ENCODE results near the gene TBX10.
"Not testable (repeated sequence)": the region's sequence is repeated elsewhere in the genome, so short reads cannot be mapped to it uniquely, and the experiment has no call there.

Gene TBX10

GRCh38 chr11:67646535-67647336 lies 7.2 kb upstream of the TBX10 start:
- H3K27ac ChIP-seq = no peak overlapping the region
- DNase-seq (ENCODE audit: low read depth, low spot score) = no peak

- no peak overlapping the region for H3K27ac ChIP-seq
- DNase-seq (ENCODE audit: low read depth, low spot score) = no peak
Observed at GRCh38 chr11:67645521-67646461, 6.2 kb upstream of the TBX10 start.

- no peak overlapping the region for H3K27ac ChIP-seq
Observed at GRCh38 chr11:67644472-67645418, 5.2 kb upstream of the TBX10 start.

DNA sequence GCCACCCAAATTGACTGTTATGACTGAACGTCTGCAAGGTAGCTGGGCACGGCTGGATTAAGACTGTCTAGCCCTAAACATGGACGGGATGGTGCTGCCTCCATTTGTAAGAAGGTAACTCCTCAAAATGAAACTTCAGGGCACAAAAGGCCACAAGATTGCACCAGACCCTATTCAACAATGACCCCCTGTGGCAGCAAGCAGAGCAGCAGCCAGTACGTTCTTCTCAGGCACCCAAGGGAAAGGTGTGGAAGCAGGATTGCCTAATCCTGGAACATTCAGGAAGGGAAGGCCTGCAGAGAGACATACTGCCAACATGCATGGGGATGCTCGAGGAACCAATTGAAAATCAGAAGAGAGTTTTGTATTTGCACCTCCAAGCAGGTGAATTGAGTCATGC lies 4.5 kb upstream of the TBX10 start:
- no peak overlapping the region for H3K27ac ChIP-seq
- no peak for DNase-seq (ENCODE audit: low read depth, low spot score)

More at GRCh38 chr11:67644472-67645418, 5.2 kb upstream of the TBX10 start:
- no peak for DNase-seq (ENCODE audit: low read depth, low spot score)

GRCh38 chr11:67642173-67643120 lies 2.9 kb upstream of the TBX10 start:
- no peak overlapping the region for H3K27ac ChIP-seq
- no peak for DNase-seq (ENCODE audit: low read depth, low spot score)

- no peak overlapping the region for H3K27ac ChIP-seq
- no peak for DNase-seq (ENCODE audit: low read depth, low spot score)
Observed at GRCh38 chr11:67641338-67642172, 2.0 kb upstream of the TBX10 start.

GRCh38 chr11:67640758-67641337 lies 1.3 kb upstream of the TBX10 start:
- H3K27ac ChIP-seq = no peak overlapping the region
- DNase-seq (ENCODE audit: low read depth, low spot score) = no peak

- no peak overlapping the region for H3K27ac ChIP-seq
- no peak for DNase-seq (ENCODE audit: low read depth, low spot score)
Observed at GRCh38 chr11:67640021-67640757, 626 bp upstream of the TBX10 start.

GRCh38 chr11:67638535-67639437 lies 777 bp downstream of the TBX10 start:
- DNase-seq (ENCODE audit: low read depth, low spot score) = no peak
- H3K27ac ChIP-seq = no peak overlapping the region

DNA sequence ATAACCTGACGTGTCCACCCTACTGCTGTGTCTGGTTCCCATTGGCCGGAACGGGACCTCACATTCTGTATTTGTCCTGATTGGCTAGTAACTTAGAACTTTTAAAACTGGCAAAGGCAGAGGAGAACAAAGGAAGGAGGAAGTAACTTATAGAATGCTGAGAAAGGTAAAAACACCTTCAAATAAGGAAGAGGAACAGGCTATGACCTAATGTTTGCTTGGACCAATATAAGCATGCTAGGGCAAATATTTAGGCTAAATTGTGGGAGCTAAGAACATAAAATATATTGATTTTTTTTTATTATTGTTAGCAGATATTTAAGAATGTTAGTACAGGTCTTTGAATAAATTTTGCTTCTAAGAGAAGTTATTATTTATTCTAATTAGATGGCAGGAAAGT lies 2.1 kb downstream of the TBX10 start:
- DNase-seq (ENCODE audit: low read depth, low spot score); H3K27ac ChIP-seq: not testable (repeated sequence)

- DNase-seq (ENCODE audit: low read depth, low spot score) = no peak
- no peak overlapping the region for H3K27ac ChIP-seq
Observed at GRCh38 chr11:67636962-67637361, 2.6 kb downstream of the TBX10 start.

DNA sequence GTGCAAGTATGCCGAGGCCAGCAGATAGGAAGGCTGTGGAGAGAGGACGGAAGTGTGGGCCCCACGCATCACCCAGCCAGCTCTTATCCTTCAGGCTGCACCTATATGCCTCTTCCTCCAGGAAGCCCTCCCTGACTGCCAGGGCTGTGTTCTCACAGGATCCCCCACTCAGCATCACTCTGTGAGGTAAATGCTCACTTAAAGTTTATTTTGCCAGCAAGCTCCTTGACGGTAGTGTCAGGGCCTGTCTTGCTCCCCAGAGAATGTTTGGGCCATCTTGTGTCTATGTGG lies 4.4 kb downstream of the TBX10 start:
- no peak for DNase-seq (ENCODE audit: low read depth, low spot score)
- no peak overlapping the region for H3K27ac ChIP-seq

- no peak overlapping the region for H3K27ac ChIP-seq
- no peak for DNase-seq (ENCODE audit: low read depth, low spot score)
Observed at GRCh38 chr11:67634366-67635230, 5.0 kb downstream of the TBX10 start.

DNA sequence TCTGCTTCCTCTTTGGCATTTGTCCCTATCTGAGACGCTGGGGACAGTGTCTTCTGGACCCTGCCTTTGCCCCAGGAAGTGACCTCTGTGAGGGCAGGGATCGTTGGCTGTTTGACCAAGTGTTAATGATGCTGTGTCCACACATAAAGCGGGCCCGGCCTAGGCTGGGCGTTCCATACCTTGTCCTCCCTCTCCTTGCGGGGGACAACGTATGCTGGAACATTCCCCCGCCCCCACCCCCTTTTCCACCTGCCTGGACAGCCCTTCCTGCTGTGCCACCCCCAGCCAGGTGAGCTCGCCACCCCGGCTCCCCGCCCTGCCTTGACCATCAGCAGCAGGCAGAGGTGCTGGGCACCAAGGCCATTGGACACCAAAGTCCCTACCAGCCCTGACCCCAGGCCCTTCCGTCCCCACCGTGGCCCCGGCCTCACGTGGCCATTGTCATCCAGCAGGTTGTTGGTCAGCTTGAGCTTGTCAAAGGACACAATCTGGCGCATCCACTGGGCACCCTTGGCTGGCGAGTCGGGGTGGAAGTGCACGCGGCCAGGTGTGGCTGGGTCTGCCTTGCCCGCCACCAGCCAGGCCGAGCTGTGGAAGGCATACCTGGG lies 5.7 kb downstream of the TBX10 start:
- no peak for DNase-seq (ENCODE audit: low read depth, low spot score)
- H3K27ac ChIP-seq = no peak overlapping the region
